DOHH2 (cell line): ENCODE data around the gene MTG1.

Experiments
- H3F3A ChIP-seq: fragments of 200-600 bp; sonication (generic), shearing (Covaris generic); 2 replicates; pipeline ENCODE4 v1.6.0; 2016; ENCODE audit warnings: antibody characterized with exemption, mild to moderate bottlenecking; ENCODE audit not compliant: control insufficient read depth, insufficient read depth
- H3K27ac ChIP-seq: fragments of 200-600 bp; sonication (generic); 2 replicates; pipeline ENCODE4 v1.5.1; 2014; ENCODE audit warnings: low read depth, mild to moderate bottlenecking, low read length, moderate library complexity
- H3K27me3 ChIP-seq: fragments of 200-600 bp; sonication (generic); 2 replicates; pipeline ENCODE4 v1.6.1; 2014; ENCODE audit warnings: mild to moderate bottlenecking, low read length, mixed read lengths; ENCODE audit not compliant: control insufficient read depth
- H3K36me3 ChIP-seq: fragments of 200-600 bp; sonication (generic); 2 replicates; pipeline ENCODE4 v1.6.1; 2014; ENCODE audit warnings: mild to moderate bottlenecking, low read length, moderate library complexity, mixed read lengths; ENCODE audit not compliant: control insufficient read depth
- H3K4me1 ChIP-seq: fragments of 200-600 bp; sonication (generic); 2 replicates; pipeline ENCODE4 v1.6.1; 2014; ENCODE audit warnings: mild to moderate bottlenecking, low read length, mixed read lengths; ENCODE audit not compliant: control insufficient read depth
- H3K4me2 ChIP-seq: fragments of 200-600 bp; sonication (generic); 2 replicates; pipeline ENCODE4 v1.6.0; 2014; ENCODE audit warnings: mild to moderate bottlenecking, low read length, moderate library complexity
- H3K4me3 ChIP-seq: fragments of 200-600 bp; sonication (generic); 2 replicates; pipeline ENCODE4 v1.5.1; 2014; ENCODE audit warnings: mild to moderate bottlenecking, low read length, mixed read lengths
- H3K79me2 ChIP-seq: fragments of 200-600 bp; sonication (generic); 2 replicates; pipeline ENCODE4 v1.6.1; 2014; ENCODE audit warnings: mild to moderate bottlenecking, low read length, mixed read lengths; ENCODE audit not compliant: control insufficient read depth
- H3K9me2 ChIP-seq: fragments of 200-600 bp; sonication (generic); replicated peaks from 2 replicates; pipeline ENCODE4 v1.6.1; 2014; ENCODE audit warnings: mild to moderate bottlenecking, low read length, mixed read lengths; ENCODE audit not compliant: control insufficient read depth
- H3K9me3 ChIP-seq: fragments of 200-600 bp; sonication (generic); 2 replicates; pipeline ENCODE4 v1.6.1; 2014; ENCODE audit warnings: antibody characterized with exemption, low read length, mixed read lengths; ENCODE audit not compliant: control insufficient read depth, insufficient read depth
- H4K20me1 ChIP-seq: fragments of 200-600 bp; sonication (generic); 2 replicates; pipeline ENCODE4 v1.6.0; 2014; ENCODE audit warnings: low read depth, mild to moderate bottlenecking, antibody characterized with exemption, low read length, moderate library complexity; ENCODE audit not compliant: control insufficient read depth, insufficient read depth
- CTCF ChIP-seq: fragments of 200-600 bp; sonication (generic); IDR thresholded peaks from one replicate; pipeline ENCODE4 v1.5.1; 2014; ENCODE audit warnings: antibody characterized with exemption, mild to moderate bottlenecking, low read depth, low read length; ENCODE audit not compliant: poor library complexity, severe bottlenecking
- EZH2phosphoT487 ChIP-seq: fragments of 200-600 bp; sonication (generic); IDR thresholded peaks from 2 replicates; pipeline ENCODE4 v1.6.1; 2017; ENCODE audit warnings: borderline replicate concordance, mild to moderate bottlenecking, antibody characterized with exemption, low read length, moderate library complexity, mixed read lengths

The MTG1 gene

GRCh38 chr10:133359554-133359971, 34.4 kb upstream of the MTG1 start:
- Histone ChIP-seq H3K27ac (no peak overlapping the region), H4K20me1 (no peaks in the 10 kb centered on the region), H3K36me3 (peaks cover 3% of the 10 kb centered on the region; the same call in 1 of the 2 replicates), H3K9me3 (no peaks in the 10 kb centered on the region), H3F3A (no peaks in the 10 kb centered on the region), H3K4me1 (peaks cover 8% of the 10 kb centered on the region; the same call in 1 of the 2 replicates), H3K9me2 (no peaks in the 10 kb centered on the region), H3K4me2 (no peak overlapping the region), H3K27me3 (no peaks in the 10 kb centered on the region), H3K79me2 (no peaks in the 10 kb centered on the region), H3K4me3 (no peak overlapping the region)
- no peak for TF ChIP-seq EZH2phosphoT487
- TF ChIP-seq CTCF = no peak

GRCh38 chr10:133359972-133360610, 33.9 kb upstream of the MTG1 start:
- Histone ChIP-seq H3K4me1 (peaks cover 8% of the 10 kb centered on the region; the same call in 1 of the 2 replicates), H3K79me2 (no peaks in the 10 kb centered on the region), H3K9me2 (no peaks in the 10 kb centered on the region), H3F3A (no peaks in the 10 kb centered on the region), H3K27ac (no peak overlapping the region), H3K4me3 (no peak overlapping the region), H3K4me2 (no peak overlapping the region), H3K36me3 (peaks cover 4% of the 10 kb centered on the region; the same call in 1 of the 2 replicates), H4K20me1 (no peaks in the 10 kb centered on the region), H3K9me3 (no peaks in the 10 kb centered on the region), H3K27me3 (no peaks in the 10 kb centered on the region)
- TF ChIP-seq CTCF = no peak
- no peak for TF ChIP-seq EZH2phosphoT487

- H3F3A ChIP-seq = no peaks in the 10 kb centered on the region
- no peaks in the 10 kb centered on the region for H3K9me3 ChIP-seq
- H3K79me2 ChIP-seq = no peaks in the 10 kb centered on the region
- H3K4me1 ChIP-seq = peaks cover 8% of the 10 kb centered on the region; the same call in 1 of the 2 replicates
- H3K9me2 ChIP-seq = no peaks in the 10 kb centered on the region
- H3K27ac ChIP-seq = no peak overlapping the region
- H4K20me1 ChIP-seq = no peaks in the 10 kb centered on the region
- H3K27me3 ChIP-seq = no peaks in the 10 kb centered on the region
- no peak overlapping the region for H3K4me3 ChIP-seq
- no peak overlapping the region for H3K4me2 ChIP-seq
- H3K36me3 ChIP-seq = peaks cover 15% of the 10 kb centered on the region; the same call in 1 of the 2 replicates
- TF ChIP-seq CTCF (no peak), EZH2phosphoT487 (no peak)
Observed at GRCh38 chr10:133361227-133361626, 32.7 kb upstream of the MTG1 start.
